COLO668 (cell line): Measurements from ENCODE around the gene KLK11.
"Not testable (repeated sequence)": the region's sequence is repeated elsewhere in the genome, so short reads cannot be mapped to it uniquely, and the experiment has no call there.

Experiments
- DNase-seq: peaks from one replicate; lab custom pipeline; 2025; ENCODE audit not compliant: unreplicated experiment; lab: John Stamatoyannopoulos, UW

The KLK11 gene

DNA sequence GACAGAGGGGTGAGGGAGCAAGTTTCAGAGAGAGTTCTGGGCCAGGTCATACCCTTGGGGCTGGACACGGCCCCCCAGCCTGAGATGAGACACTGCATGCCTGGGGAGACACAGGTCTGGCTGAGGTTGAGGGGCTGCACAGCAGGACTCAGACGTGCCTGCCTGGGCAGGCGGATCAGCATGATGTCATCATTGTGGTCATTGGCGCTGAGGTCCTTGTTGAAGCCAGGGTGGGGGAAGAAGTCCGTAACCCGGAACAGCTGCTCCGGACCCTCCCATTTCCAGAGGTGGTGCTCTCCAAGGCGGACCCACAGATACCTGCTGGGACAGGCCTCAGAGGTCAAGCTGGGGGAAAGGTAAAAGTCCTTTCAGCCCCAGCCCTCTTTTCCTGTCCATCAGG lies 20.0 kb downstream of the KLK11 start:
- no peak for DNase-seq

DNA sequence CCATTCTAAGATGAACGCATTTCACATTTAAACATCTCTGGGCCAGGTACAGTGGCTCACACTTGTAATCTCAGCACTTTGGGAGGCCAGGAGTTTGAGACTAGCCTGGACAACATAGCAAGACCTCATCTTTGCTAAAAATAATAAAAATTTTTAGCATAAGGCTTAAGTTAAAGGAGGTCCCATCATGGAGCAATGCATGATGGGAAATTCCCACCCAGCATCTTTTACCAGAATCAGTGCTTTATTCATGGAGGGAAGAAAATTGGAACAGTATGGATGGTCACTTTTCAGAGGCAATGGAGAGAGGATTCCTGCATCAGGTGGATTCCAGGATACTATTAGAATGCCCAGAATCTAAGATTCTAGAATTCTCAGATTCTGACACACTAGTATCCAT lies 21.2 kb downstream of the KLK11 start:
- no peak for DNase-seq

DNA sequence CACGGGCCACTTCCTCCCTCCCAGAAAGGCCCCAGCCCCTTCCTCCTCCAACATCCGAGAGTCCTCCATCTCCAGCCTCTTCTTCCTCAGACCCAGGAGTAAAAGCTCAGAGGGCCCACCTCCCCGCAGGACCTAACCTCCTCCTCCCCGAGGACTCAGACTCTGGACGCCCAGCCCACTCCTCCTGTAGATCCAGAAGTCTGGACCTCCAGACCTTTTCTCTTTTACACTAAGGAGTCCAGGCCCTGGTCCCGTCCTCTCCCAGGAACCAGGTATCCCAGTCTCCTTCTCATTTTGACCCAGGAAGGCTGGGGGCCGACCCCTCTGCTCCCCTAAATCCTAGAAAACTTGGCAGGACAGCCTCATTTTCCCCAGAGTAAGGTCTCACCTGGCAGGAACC lies 23.1 kb downstream of the KLK11 start:
- DNase-seq = no peak

GRCh38 chr19:51002542-51003311 lies 23.7 kb downstream of the KLK11 start:
- peak; percentile 25 for DNase-seq

- DNase-seq = no peak
Observed at GRCh38 chr19:51002089-51002532, 24.3 kb downstream of the KLK11 start.

GRCh38 chr19:51001515-51001914 lies 24.9 kb downstream of the KLK11 start, which contains the start of gene KLK8:
KLK8 (minus strand) TSS chr19:51001604; CDS start chr19:51001167, 437 bp downstream.
- DNase-seq = no peak

DNA sequence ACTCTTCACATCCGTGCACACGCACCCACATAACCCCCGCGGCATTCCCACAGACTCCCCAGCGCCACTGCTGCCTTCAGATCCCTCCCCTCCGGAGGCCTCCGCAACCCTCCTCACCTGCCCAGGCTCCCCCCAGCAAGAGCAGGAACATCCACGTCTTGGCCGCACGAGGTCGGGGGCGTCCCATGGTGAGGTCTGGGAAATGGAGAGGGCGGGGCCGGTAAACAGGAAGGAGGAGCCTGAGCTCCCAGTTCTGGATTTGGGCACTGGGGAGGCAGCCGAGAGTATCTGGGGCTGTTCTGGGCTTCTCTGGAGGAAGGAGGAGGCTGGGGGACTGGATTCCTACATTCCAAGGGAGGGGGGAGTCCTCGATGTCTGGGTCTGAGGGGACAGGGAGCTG lies 25.4 kb downstream of the KLK11 start:
- no peak for DNase-seq

DNA sequence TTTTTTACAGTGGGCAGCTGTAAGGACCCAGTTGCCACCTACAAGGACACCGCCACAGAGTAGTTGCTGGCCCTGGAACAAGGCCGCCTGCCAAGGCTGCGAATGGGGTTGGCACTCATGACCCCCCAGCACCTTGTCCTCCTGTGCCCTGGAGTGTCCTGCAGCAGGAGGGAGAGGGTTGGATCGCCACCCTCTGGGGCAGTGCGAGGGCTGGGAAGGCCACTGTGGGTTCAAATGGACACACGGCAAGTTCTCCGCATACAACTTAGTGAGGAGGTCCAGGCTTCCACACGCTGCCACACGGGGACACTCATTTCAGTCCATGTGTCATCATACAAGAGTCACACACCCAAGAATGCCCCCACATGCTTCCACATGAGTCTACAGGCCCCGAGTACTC lies 26.0 kb downstream of the KLK11 start:
- DNase-seq = no peak

DNA sequence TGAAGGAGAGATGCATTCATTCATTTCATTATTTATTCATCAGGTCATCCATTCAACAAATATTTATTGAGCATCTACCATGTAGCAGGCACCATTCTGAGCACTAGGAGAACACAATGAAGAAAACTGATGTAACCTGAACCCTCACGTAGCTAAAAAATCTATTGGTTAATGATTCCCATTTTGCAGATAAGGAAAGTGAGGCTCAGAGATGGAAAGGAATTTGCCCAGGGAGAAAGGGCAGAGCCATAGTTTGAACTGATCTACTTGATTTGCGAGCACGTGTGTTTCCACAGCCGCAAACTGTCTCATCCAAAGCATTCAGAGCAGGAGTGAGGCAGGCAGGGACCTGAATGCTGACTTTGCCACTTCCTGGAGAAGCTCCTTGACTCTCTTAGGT lies 27.7 kb downstream of the KLK11 start:
- DNase-seq = no peak

GRCh38 chr19:50998061-50998460 lies 28.4 kb downstream of the KLK11 start:
- DNase-seq = no peak

DNA sequence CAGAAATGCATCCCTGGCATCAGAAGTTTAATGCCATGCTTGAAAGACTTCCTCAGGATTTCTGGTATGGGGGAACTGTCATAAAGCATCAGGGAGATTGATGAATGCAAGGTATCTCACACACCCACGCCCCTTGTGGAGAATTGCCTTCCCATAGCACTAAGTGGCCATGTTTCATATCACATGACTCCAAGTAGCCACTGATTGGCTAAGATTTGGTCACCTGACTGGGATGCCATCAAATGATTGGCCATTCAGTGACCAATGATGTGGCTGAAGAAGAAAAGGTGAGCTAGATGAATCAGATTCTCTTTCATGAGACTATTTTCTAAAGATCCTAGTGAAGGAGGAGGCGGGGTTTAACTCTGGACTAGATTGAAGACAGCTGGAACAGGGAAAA lies 32.3 kb downstream of the KLK11 start:
- DNase-seq = no peak

GRCh38 chr19:50992666-50993035 lies 33.8 kb downstream of the KLK11 start:
- no peak for DNase-seq

- not testable (repeated sequence) for DNase-seq
Observed at GRCh38 chr19:50984416-50984815, 42.0 kb downstream of the KLK11 start.

GRCh38 chr19:50983625-50984292 lies 42.7 kb downstream of the KLK11 start, which contains the start of gene KLK7:
KLK7 (minus strand) TSS chr19:50983917; CDS start chr19:50982399, 1,518 bp downstream.
- no peak for DNase-seq

DNA sequence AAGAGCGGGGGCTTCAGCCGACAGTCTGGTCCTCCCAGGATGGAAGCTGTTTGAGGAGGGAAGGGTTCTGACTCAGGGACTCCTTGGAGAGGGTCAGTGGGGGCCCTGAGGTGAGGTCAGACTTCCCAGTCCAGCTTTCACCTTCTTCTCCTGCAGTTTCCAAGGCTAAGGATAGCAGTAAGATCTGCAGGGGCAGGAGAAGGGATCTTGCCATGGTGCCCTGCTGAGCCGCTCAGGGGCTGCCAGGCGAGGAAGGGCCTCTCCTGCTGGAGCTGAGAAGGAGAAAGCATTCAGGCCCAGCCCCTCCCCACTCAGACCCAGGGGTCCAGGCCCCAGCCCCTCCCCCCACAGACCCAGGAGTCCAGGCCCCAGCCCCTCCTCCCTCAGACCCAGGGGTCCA lies 44.2 kb downstream of the KLK11 start:
- no peak for DNase-seq

DNA sequence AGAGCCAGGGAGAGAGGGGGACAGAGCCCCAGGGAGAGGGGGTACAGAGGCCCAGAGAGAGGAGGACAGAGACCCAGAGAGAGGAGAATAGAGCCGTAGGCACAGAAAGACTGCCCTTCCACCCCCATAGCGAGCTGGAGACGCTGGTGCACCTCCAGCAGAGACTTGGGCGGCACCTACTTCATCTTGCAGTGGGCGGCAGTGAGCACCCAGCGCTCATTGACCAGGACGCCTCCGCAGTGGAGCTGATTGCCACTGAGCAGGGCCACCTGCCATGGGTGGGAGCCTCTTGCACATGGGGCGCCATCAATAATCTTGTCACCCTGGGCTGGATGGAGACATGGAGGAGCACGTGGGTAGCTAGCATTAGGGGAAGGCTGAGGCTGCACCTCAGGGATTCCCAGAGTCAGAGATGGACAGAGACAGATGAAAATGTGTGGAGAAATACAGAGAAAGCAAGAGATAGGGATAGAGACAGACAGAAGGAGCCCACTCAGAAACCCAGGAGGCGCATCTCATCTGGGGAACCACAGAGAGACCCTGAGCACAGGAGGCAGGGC lies 44.7 kb downstream of the KLK11 start:
- no peak for DNase-seq

DNA sequence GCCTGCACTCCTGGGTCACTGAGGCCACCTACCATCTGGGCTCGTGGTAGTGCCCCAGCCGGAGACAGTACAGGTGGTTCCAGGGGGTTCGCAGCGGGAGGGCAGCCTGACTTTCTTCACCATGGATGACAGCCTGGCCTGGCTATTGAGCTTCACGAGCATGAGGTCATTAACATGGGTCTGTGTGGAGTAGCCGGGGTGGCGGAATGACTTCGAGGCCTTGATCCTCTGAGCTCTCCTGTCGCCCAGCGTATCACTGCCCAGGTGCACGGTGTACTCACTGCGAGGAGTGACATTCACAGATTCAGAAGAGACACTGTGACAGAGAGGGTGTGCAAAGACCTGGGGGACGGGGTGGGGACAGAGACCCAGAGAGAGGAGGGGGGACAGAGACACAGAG lies 46.2 kb downstream of the KLK11 start:
- DNase-seq = no peak

GRCh38 chr19:50979758-50980157 lies 46.7 kb downstream of the KLK11 start:
- no peak for DNase-seq

DNA sequence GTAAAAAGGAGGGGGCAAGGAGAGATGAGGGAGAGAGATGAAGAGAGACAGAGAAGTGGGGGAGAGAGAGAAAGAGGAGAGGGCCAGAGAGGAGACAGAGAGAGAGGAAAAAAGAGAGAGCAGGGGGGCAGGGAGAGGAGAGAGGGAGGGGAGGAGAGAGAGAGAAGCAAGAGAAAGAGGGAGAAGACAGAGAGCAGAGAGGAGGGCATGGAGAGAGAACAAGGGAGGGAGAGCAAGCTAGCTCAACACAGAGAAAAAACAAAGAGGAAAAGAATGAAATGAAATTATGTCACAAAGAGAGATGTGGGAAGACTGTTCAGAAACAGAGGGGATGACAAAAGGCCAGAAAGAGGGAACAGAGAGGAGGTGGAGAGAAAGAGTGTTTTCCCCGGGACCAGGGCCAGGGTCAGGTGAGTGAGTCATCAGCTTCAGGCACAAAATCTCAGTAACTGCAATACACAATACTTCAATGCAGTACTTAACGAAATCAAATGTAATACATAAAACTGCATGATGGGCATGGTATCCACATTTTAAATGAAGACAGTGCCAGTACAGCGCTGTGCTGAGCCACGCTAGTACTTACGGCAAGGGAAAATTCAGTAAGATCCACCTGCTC lies 47.5 kb downstream of the KLK11 start:
- no peak for DNase-seq

DNA sequence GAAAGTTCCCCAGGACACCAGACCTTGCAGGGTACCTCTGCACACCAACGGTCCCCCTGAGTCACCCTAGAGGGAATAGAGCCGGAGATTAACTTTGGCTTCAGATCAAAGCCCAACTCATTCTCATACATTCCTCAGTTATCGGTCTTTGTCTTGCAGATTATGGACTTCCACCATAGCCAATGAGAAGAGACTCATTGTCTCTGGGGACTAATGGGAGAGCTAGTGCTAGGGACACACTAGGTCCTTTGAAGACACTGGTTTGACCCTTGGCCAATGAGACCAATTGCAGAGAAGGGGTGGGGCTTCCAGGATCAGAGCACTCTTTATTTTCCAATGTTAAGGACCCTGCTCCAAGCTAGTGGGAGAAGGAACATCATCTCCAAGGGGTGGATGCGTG lies 48.8 kb downstream of the KLK11 start:
- no peak for DNase-seq

DNA sequence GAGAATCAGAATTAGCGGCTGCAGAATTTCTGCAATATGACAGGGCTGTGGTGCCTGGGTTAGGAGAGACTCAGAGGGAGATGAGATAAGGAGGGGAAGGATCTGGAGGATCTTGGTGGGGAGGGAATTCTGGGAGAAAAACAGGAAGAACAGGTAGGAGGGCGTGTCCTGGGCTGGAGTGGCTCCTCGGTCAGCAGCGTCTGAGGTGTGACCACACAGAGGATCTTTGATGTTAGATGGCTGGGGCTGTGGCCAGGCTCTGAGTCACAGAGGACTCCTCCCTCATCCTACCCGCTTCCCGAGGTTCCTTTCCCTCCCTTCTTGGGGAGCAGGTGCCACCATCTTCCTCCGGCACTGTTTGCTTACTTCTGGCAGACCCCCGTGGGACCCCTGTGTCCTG lies 50.6 kb downstream of the KLK11 start:
- DNase-seq = no peak
